Astrocyte of the spinal cord (primary cell): Measurements from ENCODE around the gene SMIM20.
"Not testable (repeated sequence)": the region's sequence is repeated elsewhere in the genome, so short reads cannot be mapped to it uniquely, and the experiment has no call there.

ENCODE experiments used
- DNase-seq: peaks from one replicate; pipeline ENCODE4 v3.0.0; 2011; ENCODE audit warnings: low read depth, low spot score
- H3K4me3 ChIP-seq: 2 replicates; pipeline ENCODE4 v1.5.1; 2011; ENCODE audit warnings: low read depth, mild to moderate bottlenecking, low read length, moderate library complexity
- CTCF ChIP-seq: IDR thresholded peaks from 2 replicates; pipeline ENCODE4 v1.5.1; 2012; ENCODE audit warnings: low read depth, mild to moderate bottlenecking, low read length, inconsistent platforms
- in situ Hi-C: cut with HindIII; loops from 2 replicates; pipeline ENCODE4 v1.10.0; 2017; ENCODE audit warnings: low sequenced_read_pairs

Gene SMIM20

GRCh38 chr4:25903900-25904747, 9.9 kb upstream of the SMIM20 start:
- TF ChIP-seq CTCF = no peak
- in situ Hi-C loops = no loop called here
- H3K4me3 ChIP-seq = no peak overlapping the region
- no peak for DNase-seq

DNA sequence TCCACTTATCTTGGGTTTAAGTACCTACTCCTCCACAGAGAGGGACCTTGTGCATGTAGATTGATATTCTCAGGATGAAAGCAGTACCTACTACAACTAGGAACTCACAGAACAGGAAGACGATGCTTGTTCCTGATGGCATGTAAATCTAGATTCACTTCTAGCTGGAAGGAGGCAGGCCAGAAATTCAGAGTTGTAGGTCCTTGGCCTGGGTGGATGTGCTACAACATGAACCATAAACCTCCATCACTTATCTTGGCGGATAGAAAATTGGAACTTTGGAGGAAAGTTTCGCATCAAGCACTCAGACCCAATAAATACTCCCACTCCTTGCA, 9.3 kb upstream of the SMIM20 start:
- no peak for TF ChIP-seq CTCF
- no peak for DNase-seq
- in situ Hi-C loops = no loop called here
- H3K4me3 ChIP-seq = no peak overlapping the region

DNA sequence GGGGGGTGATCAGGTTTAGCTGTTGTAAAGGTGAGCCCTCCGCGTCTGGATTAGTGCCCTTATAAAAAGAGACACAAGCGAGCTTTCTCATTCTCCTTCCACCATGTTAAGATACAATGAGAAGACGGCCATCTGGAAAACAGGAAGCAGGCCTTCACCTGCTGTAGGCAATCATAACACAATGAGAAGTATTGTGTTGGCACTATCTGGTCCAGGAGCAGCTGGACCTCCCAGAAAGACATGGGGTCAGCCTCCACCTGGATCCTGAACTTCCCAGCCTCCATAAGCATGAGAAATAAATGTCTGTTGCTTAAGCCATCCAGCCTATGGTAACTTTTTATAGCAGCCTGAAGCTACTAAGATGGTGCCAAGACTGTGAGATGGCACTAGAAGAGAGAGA, 8.6 kb upstream of the SMIM20 start:
- DNase-seq = no peak
- TF ChIP-seq CTCF = no peak
- H3K4me3 ChIP-seq = no peak overlapping the region
- in situ Hi-C loops = no loop called here

- in situ Hi-C loops, H3K4me3 ChIP-seq, DNase-seq: not testable (repeated sequence)
Observed at GRCh38 chr4:25906113-25906512, 7.9 kb upstream of the SMIM20 start.

DNA sequence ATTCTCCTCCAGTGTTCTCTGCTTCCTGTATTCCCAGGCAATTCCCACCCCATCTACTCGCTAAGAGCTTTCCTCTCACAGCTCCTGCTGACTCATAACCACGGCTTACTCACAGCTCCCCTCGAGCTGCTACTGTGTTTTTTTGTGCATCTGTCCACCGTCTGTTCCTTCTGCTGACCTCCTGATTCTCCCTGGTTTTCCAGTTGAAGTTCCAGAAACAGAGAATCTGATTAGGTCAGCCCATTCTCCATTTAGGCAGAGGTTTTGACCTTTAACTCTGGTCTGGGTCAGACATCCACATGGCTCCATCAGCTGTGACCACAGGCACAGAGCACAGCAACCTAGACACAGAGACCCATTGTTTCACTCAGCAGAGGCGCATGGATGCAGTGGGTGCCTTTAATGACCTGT, 5.5 kb upstream of the SMIM20 start:
- in situ Hi-C loops = no loop called here
- no peak overlapping the region for H3K4me3 ChIP-seq
- TF ChIP-seq CTCF = no peak
- DNase-seq = peak; percentile 94

DNA sequence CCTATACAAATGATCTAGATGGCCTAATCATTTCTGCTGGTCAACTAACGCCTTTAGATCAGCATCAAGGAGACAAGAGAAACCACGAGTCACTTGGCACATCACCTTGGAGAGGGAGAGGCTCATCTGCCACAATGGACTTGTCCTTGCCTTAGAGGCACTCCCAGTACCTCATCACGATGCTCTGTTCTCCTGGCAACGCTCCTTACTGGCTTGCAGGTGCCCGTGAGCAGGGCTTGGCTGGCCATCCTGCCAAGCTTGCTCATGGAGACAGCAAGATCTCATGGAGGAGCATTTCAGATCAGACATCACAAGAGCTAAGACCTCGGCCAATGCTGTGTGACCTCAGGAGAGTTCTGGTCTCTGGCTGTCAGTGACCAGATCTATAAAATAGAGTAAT, 2.7 kb upstream of the SMIM20 start:
- no peak for DNase-seq
- H3K4me3 ChIP-seq = no peak overlapping the region
- TF ChIP-seq CTCF = no peak
- in situ Hi-C loops = no loop called here

- in situ Hi-C loops = no loop called here
- TF ChIP-seq CTCF = no peak
- peak; percentile 58 for DNase-seq
- peak overlapping the region; percentile 91 for H3K4me3 ChIP-seq
Observed at GRCh38 chr4:25913056-25913850, 767 bp upstream of the SMIM20 start.
